GM23248 (cell line): ENCODE measurements around the gene EDIL3. TPM values are rescaled to one million over a fixed set of nuclear protein-coding genes. Genes with fewer than 3 reads are reported as not detected.

Experiments used
- DNase-seq: peaks from one replicate; pipeline ENCODE4 v3.0.0-alpha.2; 2015
- H2AFZ ChIP-seq: fragments of 200-600 bp; sonication (generic); 2 replicates; pipeline ENCODE4 v1.6.1; 2016; ENCODE audit warnings: antibody characterized with exemption
- H3F3A ChIP-seq: fragments of 200-600 bp; sonication (generic); 2 replicates; pipeline ENCODE4 v1.6.1; 2016; ENCODE audit warnings: mild to moderate bottlenecking, antibody characterized with exemption, mixed run types; ENCODE audit not compliant: insufficient read depth
- H3K27ac ChIP-seq: fragments of 200-600 bp; sonication (generic); 2 replicates; pipeline ENCODE4 v1.5.1; 2016; ENCODE audit warnings: mild to moderate bottlenecking
- H3K27me3 ChIP-seq: fragments of 200-600 bp; sonication (generic); replicated peaks from 2 replicates; pipeline ENCODE4 v1.6.1; 2016; ENCODE audit warnings: mild to moderate bottlenecking; ENCODE audit not compliant: insufficient read depth
- H3K36me3 ChIP-seq: fragments of 200-600 bp; sonication (generic); 2 replicates; pipeline ENCODE4 v1.6.1; 2016; ENCODE audit warnings: low read depth, mild to moderate bottlenecking
- H3K4me1 ChIP-seq: fragments of 200-600 bp; sonication (generic); 2 replicates; pipeline ENCODE4 v1.6.1; 2016; ENCODE audit warnings: mild to moderate bottlenecking; ENCODE audit not compliant: insufficient read depth
- H3K4me2 ChIP-seq: fragments of 200-600 bp; sonication (generic); one replicate; pipeline ENCODE4 v1.6.1; 2016; ENCODE audit warnings: mild to moderate bottlenecking; ENCODE audit not compliant: unreplicated experiment
- H3K4me3 ChIP-seq: fragments of 200-600 bp; sonication (generic); 2 replicates; pipeline ENCODE4 v1.5.1; 2016; ENCODE audit warnings: mild to moderate bottlenecking
- H3K79me2 ChIP-seq: fragments of 200-600 bp; sonication (generic); 2 replicates; pipeline ENCODE4 v1.6.1; 2016; ENCODE audit warnings: mild to moderate bottlenecking; ENCODE audit not compliant: insufficient read depth
- H3K9ac ChIP-seq: fragments of 200-600 bp; sonication (generic); 2 replicates; pipeline ENCODE4 v1.6.1; 2016; ENCODE audit warnings: mild to moderate bottlenecking
- H3K9me2 ChIP-seq: fragments of 200-600 bp; sonication (generic); 2 replicates; pipeline ENCODE4 v1.6.1; 2016; ENCODE audit warnings: mixed run types, mild to moderate bottlenecking, moderate library complexity; ENCODE audit not compliant: insufficient read depth
- H3K9me3 ChIP-seq: fragments of 200-600 bp; sonication (generic); one replicate; pipeline ENCODE4 v1.6.1; 2017; ENCODE audit warnings: low read depth
- H4K20me1 ChIP-seq: fragments of 200-600 bp; sonication (generic); 2 replicates; pipeline ENCODE4 v1.6.0; 2016; ENCODE audit not compliant: insufficient read depth
- EZH2 ChIP-seq: fragments of 200-600 bp; sonication (generic); IDR thresholded peaks from 2 replicates; pipeline ENCODE4 v1.6.1; 2018; ENCODE audit warnings: antibody characterized with exemption, mild to moderate bottlenecking; ENCODE audit not compliant: insufficient read depth, poor library complexity, severe bottlenecking
- EZH2phosphoT487 ChIP-seq: fragments of 200-600 bp; sonication (generic); IDR thresholded peaks from 2 replicates; pipeline ENCODE4 v1.6.1; 2018; ENCODE audit warnings: antibody characterized with exemption, moderate library complexity, mild to moderate bottlenecking, low read depth; ENCODE audit not compliant: insufficient read depth
- WGBS, 2 experiments: methylation state at CpG; one replicate each; pipeline ENCODE4 v1.1.6; 2015 to 2017; ENCODE audit warnings: low lambda C conversion rate in 2 of 2, low coverage in 1 of 2; ENCODE audit errors: missing lambda C conversion rate in 2 of 2; 5-methylcytosine and 5-hydroxymethylcytosine counted together
- in situ Hi-C: fragments of 300-500 bp; cut with MboI; formaldehyde crosslinking; loops from 2 replicates; pipeline ENCODE4 v1.15.0; 2020
- polyA plus RNA-seq: library from polyadenylated mRNA; unstranded; fragments of >200 nt; fragmentation: Nextera tagmentation; extraction: Ambion mirVana; gene quantifications from 2 replicates; pipeline ENCODE4 v1.2.1, GENCODE V29; 2016
- total RNA-seq: library from RNA; depleted of rRNA; stranded (reverse); fragments of >200 nt; shearing (Covaris generic); gene quantifications from 2 replicates; pipeline ENCODE4 v1.2.3, GENCODE V29; 2014

EDIL3 gene
- total and polyA plus RNA-seq, 2 experiments from 2014 or later, result 17.7 to 24.1 TPM

GRCh38 chr5:84376346-84376745 is 8.3 kb downstream of the EDIL3 start:
- Histone ChIP-seq H3K9ac (no peak overlapping the region), H2AFZ (no peak overlapping the region), H3K27me3 (peaks cover 35% of the 10 kb centered on the region), H3K4me1 (peaks cover 5% of the 10 kb centered on the region), H3K4me3 (no peak overlapping the region), H4K20me1 (no peaks in the 10 kb centered on the region), H3K79me2 (no peaks in the 10 kb centered on the region), H3F3A (no peaks in the 10 kb centered on the region), H3K27ac (no peak overlapping the region), H3K36me3 (no peaks in the 10 kb centered on the region), H3K4me2 (no peak overlapping the region), H3K9me3 (no peaks in the 10 kb centered on the region), H3K9me2 (no peaks in the 10 kb centered on the region)
- DNase-seq, result no peak
- in situ Hi-C loops, result no loop called here
- 66 to 83% methylated on average over 1 of the region's 1 CpG for WGBS, 2 experiments
- no peak for TF ChIP-seq EZH2
- TF ChIP-seq EZH2phosphoT487, result no peak

- H3F3A ChIP-seq, result no peaks in the 10 kb centered on the region
- H3K9me3 ChIP-seq, result no peaks in the 10 kb centered on the region
- H3K27me3 ChIP-seq, result peaks cover 23% of the 10 kb centered on the region; the same call in 1 of the 2 replicates
- no peaks in the 10 kb centered on the region for H3K9me2 ChIP-seq
- H3K9ac ChIP-seq, result no peak overlapping the region
- no peak overlapping the region for H3K27ac ChIP-seq
- in situ Hi-C loops, result no loop called here
- TF ChIP-seq EZH2phosphoT487 (no peak), EZH2 (no peak)
- no peaks in the 10 kb centered on the region for H3K36me3 ChIP-seq
- peaks cover 5% of the 10 kb centered on the region for H3K4me1 ChIP-seq
- H3K4me3 ChIP-seq, result no peak overlapping the region
- no peak for DNase-seq
- no peaks in the 10 kb centered on the region for H3K79me2 ChIP-seq
- H3K4me2 ChIP-seq, result no peak overlapping the region
- H2AFZ ChIP-seq, result no peak overlapping the region
- H4K20me1 ChIP-seq, result no peaks in the 10 kb centered on the region
- WGBS, 2 experiments, result 40 to 44% methylated on average over 4 of the region's 4 CpGs
Measured at GRCh38 chr5:84374568-84374967, 10.1 kb downstream of the EDIL3 start.

DNA sequence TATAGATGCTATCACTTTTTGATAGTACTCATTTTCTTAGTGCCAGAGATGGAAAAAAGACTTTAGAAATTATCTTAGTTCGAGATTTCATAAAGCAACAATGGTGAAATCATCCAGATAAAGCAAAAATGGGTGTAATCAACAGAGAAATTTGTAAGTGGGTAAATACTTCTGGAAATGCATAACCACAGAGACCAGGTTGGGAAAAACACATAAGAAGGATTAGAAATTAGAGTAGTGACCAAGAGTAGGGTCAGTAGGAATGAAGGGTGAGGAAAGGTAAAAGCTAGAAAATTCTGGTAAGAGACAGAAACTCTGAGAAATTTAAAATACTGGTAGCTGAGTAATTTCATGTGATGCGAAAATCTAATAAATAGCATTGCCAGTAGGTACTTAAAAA is 11.2 kb downstream of the EDIL3 start:
- Histone ChIP-seq H3K27me3 (peaks cover 27% of the 10 kb centered on the region), H3K4me2 (no peak overlapping the region), H3K4me3 (no peak overlapping the region), H3K4me1 (peaks cover under 1% of the 10 kb centered on the region; the same call in 1 of the 2 replicates), H3F3A (no peaks in the 10 kb centered on the region), H3K9ac (no peak overlapping the region), H3K79me2 (no peaks in the 10 kb centered on the region), H3K27ac (no peak overlapping the region), H3K9me2 (no peaks in the 10 kb centered on the region), H4K20me1 (no peaks in the 10 kb centered on the region), H3K9me3 (no peaks in the 10 kb centered on the region), H2AFZ (no peak overlapping the region), H3K36me3 (no peaks in the 10 kb centered on the region)
- in situ Hi-C loops, result no loop called here
- TF ChIP-seq EZH2phosphoT487 (no peak), EZH2 (no peak)
- DNase-seq, result no peak
- WGBS, 2 experiments, result 23 to 31% methylated on average over 2 of the region's 2 CpGs

DNA sequence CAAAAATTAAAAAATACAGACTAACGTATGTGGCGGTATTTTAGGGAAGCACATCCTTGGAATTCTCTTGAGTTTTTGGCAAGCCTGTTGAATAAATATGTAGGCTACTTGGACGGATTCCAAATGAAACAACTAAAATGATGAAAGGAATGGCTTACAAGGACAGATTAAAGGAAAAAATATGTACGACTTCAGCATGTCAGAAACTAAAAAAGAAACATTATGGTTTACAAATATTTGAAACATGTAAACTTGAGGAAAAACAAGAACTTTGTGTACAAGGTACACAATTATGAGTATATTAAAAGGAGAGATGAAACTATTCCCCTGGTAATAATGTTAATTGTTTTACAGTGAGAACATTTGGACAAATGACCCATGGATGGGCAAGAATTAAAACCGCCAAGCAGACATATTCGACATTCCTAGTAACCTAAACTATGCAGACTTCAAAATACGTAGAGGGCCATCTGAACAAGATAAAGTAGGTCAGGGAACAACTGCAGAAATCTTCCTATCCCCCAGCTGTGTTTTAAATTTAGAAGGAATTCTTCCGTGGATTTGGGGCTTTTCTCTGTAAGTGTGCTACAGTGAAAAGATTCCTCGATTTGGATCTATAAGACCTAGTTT is 12.5 kb downstream of the EDIL3 start:
- Histone ChIP-seq H3K9me2 (no peaks in the 10 kb centered on the region), H2AFZ (no peak overlapping the region), H3K9ac (no peak overlapping the region), H3K27ac (no peak overlapping the region), H3K4me3 (no peak overlapping the region), H3K4me1 (no peaks in the 10 kb centered on the region), H3K36me3 (no peaks in the 10 kb centered on the region), H4K20me1 (no peaks in the 10 kb centered on the region), H3F3A (no peaks in the 10 kb centered on the region), H3K9me3 (no peaks in the 10 kb centered on the region), H3K27me3 (peaks cover 33% of the 10 kb centered on the region), H3K4me2 (no peak overlapping the region), H3K79me2 (no peaks in the 10 kb centered on the region)
- 46 to 49% methylated on average over 9 of the region's 9 CpGs for WGBS, 2 experiments
- in situ Hi-C loops, result no loop called here
- TF ChIP-seq EZH2 (no peak), EZH2phosphoT487 (no peak)
- no peak for DNase-seq
